ENCODE results near the gene TMEM245.

TMEM245 gene

GRCh38 chr9:109100543-109101201 is 19.1 kb downstream of the TMEM245 start:
- no peak for DNase-seq (ENCODE audit: low read depth)

- no peak for DNase-seq (ENCODE audit: low read depth)
Observed at GRCh38 chr9:109098960-109099308, 20.8 kb downstream of the TMEM245 start.

- DNase-seq (ENCODE audit: low read depth) = no peak
Observed at GRCh38 chr9:109098171-109098959, 21.4 kb downstream of the TMEM245 start.

- no peak for DNase-seq (ENCODE audit: low read depth)
Observed at GRCh38 chr9:109097146-109097545, 22.6 kb downstream of the TMEM245 start.

GRCh38 chr9:109095321-109095720 is 24.4 kb downstream of the TMEM245 start:
- no peak for DNase-seq (ENCODE audit: low read depth)

GRCh38 chr9:109094268-109094667 is 25.5 kb downstream of the TMEM245 start:
- DNase-seq (ENCODE audit: low read depth) = no peak

- no peak for DNase-seq (ENCODE audit: low read depth)
Observed at GRCh38 chr9:109092587-109092986, 27.2 kb downstream of the TMEM245 start.

- DNase-seq (ENCODE audit: low read depth) = no peak
Observed at GRCh38 chr9:109092051-109092580, 27.6 kb downstream of the TMEM245 start.

- DNase-seq (ENCODE audit: low read depth) = no peak
Observed at GRCh38 chr9:109088221-109088620, 31.5 kb downstream of the TMEM245 start.

GRCh38 chr9:109087795-109088194 is 32.0 kb downstream of the TMEM245 start:
- DNase-seq (ENCODE audit: low read depth) = no peak

GRCh38 chr9:109086221-109086620 is 33.5 kb downstream of the TMEM245 start:
- DNase-seq (ENCODE audit: low read depth) = no peak

- no peak for DNase-seq (ENCODE audit: low read depth)
Observed at GRCh38 chr9:109085510-109085909, 34.2 kb downstream of the TMEM245 start.

- DNase-seq (ENCODE audit: low read depth) = no peak
Observed at GRCh38 chr9:109083813-109084405, 35.8 kb downstream of the TMEM245 start.

GRCh38 chr9:109083141-109083540 is 36.6 kb downstream of the TMEM245 start:
- DNase-seq (ENCODE audit: low read depth) = no peak

- no peak for DNase-seq (ENCODE audit: low read depth)
Observed at GRCh38 chr9:109082091-109082620, 37.6 kb downstream of the TMEM245 start.

- DNase-seq (ENCODE audit: low read depth) = no peak
Observed at GRCh38 chr9:109074236-109074889, 45.4 kb downstream of the TMEM245 start.

- DNase-seq (ENCODE audit: low read depth) = no peak
Observed at GRCh38 chr9:109072821-109073435, 46.8 kb downstream of the TMEM245 start.

- DNase-seq (ENCODE audit: low read depth) = no peak
Observed at GRCh38 chr9:109072133-109072692, 47.5 kb downstream of the TMEM245 start.

- DNase-seq (ENCODE audit: low read depth) = no peak
Observed at GRCh38 chr9:109068764-109069163, 51.0 kb downstream of the TMEM245 start.

GRCh38 chr9:109064963-109065702 is 54.6 kb downstream of the TMEM245 start:
- no peak for DNase-seq (ENCODE audit: low read depth)

- DNase-seq (ENCODE audit: low read depth) = no peak
Observed at GRCh38 chr9:109063760-109064159, 56.0 kb downstream of the TMEM245 start.

All from activated T-helper 1 cell treated with Interleukin-2 at 50 U/mL for 16 hours (primary cell).